ENCODE data around the gene CACNB3. TPM values are rescaled to one million over a fixed set of nuclear protein-coding genes. Genes with fewer than 3 reads are reported as not detected.

Gene CACNB3
- total and polyA plus RNA-seq, 2 of the 13 experiments (the other 11 are each of a cell fraction or from before 2014, with no cell fraction given), result 0.29 to 0.54 TPM

- H3K4me1 ChIP-seq (ENCODE audit: insufficient read depth, low read length), result peaks cover 6% of the 10 kb centered on the region; the same call in 1 of the 2 replicates
- no TSS peak for BruUV-seq (replicated peaks)
- TF ChIP-seq E2F1 (CRISPR knock-in tag; IDR thresholded peaks at IDR 0.05), result no peak
- TF ChIP-seq JDP2 (CRISPR knock-in tag; IDR thresholded peaks at IDR 0.05; ENCODE audit: borderline replicate concordance), result no peak
- TF ChIP-seq GZF1 (CRISPR knock-in tag; IDR thresholded peaks at IDR 0.05), result no peak
- no peak for TF ChIP-seq NPAS2 (CRISPR knock-in tag; IDR thresholded peaks at IDR 0.05; ENCODE audit: borderline replicate concordance)
- TF ChIP-seq SMAD9 (CRISPR knock-in tag; IDR thresholded peaks at IDR 0.05), result no peak
- no peak for TF ChIP-seq AHR (CRISPR knock-in tag; IDR thresholded peaks at IDR 0.05)
- no peak for TF ChIP-seq ZNF577 (CRISPR knock-in tag; IDR thresholded peaks at IDR 0.05; ENCODE audit: borderline replicate concordance, low read depth)
- TF ChIP-seq EED (CRISPR knock-in tag; IDR thresholded peaks at IDR 0.05), result no peak
- TF ChIP-seq ZNF10 (CRISPR knock-in tag; IDR thresholded peaks at IDR 0.05; ENCODE audit: borderline replicate concordance, low read depth), result no peak
- no peak for TF ChIP-seq SIN3A (IDR thresholded peaks at IDR 0.05; ENCODE audit: borderline replicate concordance, low read depth, low read length)
- TF ChIP-seq ZNF652 (CRISPR knock-in tag; IDR thresholded peaks at IDR 0.05; ENCODE audit: borderline replicate concordance, low read depth), result no peak
- TF ChIP-seq MYC (CRISPR knock-in tag; IDR thresholded peaks at IDR 0.05; ENCODE audit: borderline replicate concordance), result no peak
- no peak for TF ChIP-seq RFX5 (IDR thresholded peaks at IDR 0.05; ENCODE audit: low read depth, low read length)
- no peak for TF ChIP-seq NR2F2 (IDR thresholded peaks at IDR 0.05; ENCODE audit: borderline replicate concordance, low read depth)
- no peak for TF ChIP-seq NFYB (CRISPR knock-in tag; IDR thresholded peaks at IDR 0.05)
- TF ChIP-seq ARID2 (CRISPR knock-in tag; IDR thresholded peaks at IDR 0.05; ENCODE audit: borderline replicate concordance), result no peak
- TF ChIP-seq ZSCAN25 (CRISPR knock-in tag; IDR thresholded peaks at IDR 0.05), result no peak
- TF ChIP-seq SCMH1 (CRISPR knock-in tag; IDR thresholded peaks at IDR 0.05; ENCODE audit: borderline replicate concordance), result no peak
- no peak for TF ChIP-seq SP4 (CRISPR knock-in tag; IDR thresholded peaks at IDR 0.05)
- TF ChIP-seq ZNF34 (CRISPR knock-in tag; IDR thresholded peaks at IDR 0.05; ENCODE audit: borderline replicate concordance), result no peak
- CTCF ChIA-PET (ENCODE audit: low intra/inter-chr PET ratio, low total read pairs), result no interaction called here
- H3K27ac ChIP-seq (ENCODE audit: extremely low read length, insufficient read depth, low read length), result no peak overlapping the region
- POLR2A ChIA-PET, result no interaction called here
- no peak for ATAC-seq
- intact Hi-C loops (cut with micrococcal nuclease; ENCODE audit: unreplicated experiment), result no loop called here
- WGBS (ENCODE audit: low lambda C conversion rate), result 10% methylated on average over 2 of the region's 2 CpGs
- H3K4me2 ChIP-seq (ENCODE audit: low read depth, low read length), result no peak overlapping the region
- H3K9ac ChIP-seq (ENCODE audit: insufficient read depth, low read depth, low read length), result no peak overlapping the region
- H4K20me1 ChIP-seq (ENCODE audit: insufficient read depth, low read length), result no peaks in the 10 kb centered on the region; the same call in 1 of the 2 replicates
- DNase-seq (ENCODE audit: low spot score), result no peak
- H3K4me3 ChIP-seq (replicated peaks in 1 of 3; ENCODE audit: insufficient read depth in 1 of 3, low read depth in 2 of 3, low read length in 3 of 3), result no peak overlapping the region
- no peaks in the 10 kb centered on the region for H3K36me3 ChIP-seq (replicated peaks in 1 of 2; ENCODE audit: control insufficient read depth in 1 of 2, insufficient read depth in 2 of 2, low read length in 2 of 2)
- in situ Hi-C loops (cut with HindIII; ENCODE audit: extremely low pct_ligation_motif_present, low pct_unique_long_range_greater_than_20kb), result no loop called here
- peaks cover 8 to 72% of the 10 kb centered on the region in 2 experiments; a peak in 4 of 5 replicates for H3K27me3 ChIP-seq (ENCODE audit: control insufficient read depth in 1 of 2, insufficient read depth in 2 of 2, low read length in 2 of 2)
- H2AFZ ChIP-seq (ENCODE audit: low read length), result no peak overlapping the region
- H3K9me3 ChIP-seq (ENCODE audit: low read length), result no peaks in the 10 kb centered on the region
- FAIRE-seq, result no peak
- H3K79me2 ChIP-seq (ENCODE audit: insufficient read depth, low read length), result no peaks in the 10 kb centered on the region
Measured at GRCh38 chr12:48822711-48823110, 4.4 kb downstream of the CACNB3 start.
